ENCODE data around the gene CHRNA3.
"Not testable (repeated sequence)": the region's sequence is repeated elsewhere in the genome, so short reads cannot be mapped to it uniquely, and the experiment has no call there.

The CHRNA3 gene

GRCh38 chr15:78560201-78560600 is 60.6 kb downstream of the CHRNA3 start:
- not testable (repeated sequence) for DNase-seq (ENCODE audit: low read depth in 2 of 2)

- no peak for DNase-seq (ENCODE audit: low read depth in 2 of 2)
Observed at GRCh38 chr15:78552597-78552996, 68.2 kb downstream of the CHRNA3 start.

- DNase-seq (ENCODE audit: low read depth in 2 of 2), result no peak
Observed at GRCh38 chr15:78551902-78552301, 68.9 kb downstream of the CHRNA3 start.

- DNase-seq (ENCODE audit: low read depth in 2 of 2), result no peak
Observed at GRCh38 chr15:78550815-78551214, 70.0 kb downstream of the CHRNA3 start.

- no peak for DNase-seq (ENCODE audit: low read depth in 2 of 2)
Observed at GRCh38 chr15:78550194-78550593, 70.6 kb downstream of the CHRNA3 start.
